Mesenchymal stem cell (in vitro differentiated cells and primary cell): Measurements from ENCODE around the gene RGMB. TPM values are rescaled to one million over a fixed set of nuclear protein-coding genes. Genes with fewer than 3 reads are reported as not detected.

ENCODE experiments used
- DNase-seq: peaks from one replicate; pipeline ENCODE4 v3.0.0-alpha.2; 2013
- H2AFZ ChIP-seq: one replicate; pipeline ENCODE4 v1.6.1; 2013; ENCODE audit warnings: low read depth, mild to moderate bottlenecking, control low read depth, inconsistent platforms, low read length, moderate library complexity
- H2AK5ac ChIP-seq: 2 replicates; pipeline ENCODE4 v1.6.1; 2013; ENCODE audit warnings: low read length, moderate library complexity, mild to moderate bottlenecking, inconsistent platforms; ENCODE audit not compliant: severe bottlenecking
- H2BK120ac ChIP-seq: one replicate; pipeline ENCODE4 v1.6.1; 2013; ENCODE audit warnings: low read depth, mild to moderate bottlenecking, inconsistent platforms, low read length, moderate library complexity
- H2BK12ac ChIP-seq, 2 experiments: one replicate each; pipeline ENCODE4 v1.6.1; 2013; ENCODE audit warnings: inconsistent platforms in 2 of 2, low read length in 2 of 2, mild to moderate bottlenecking in 2 of 2, moderate library complexity in 2 of 2, control low read depth in 1 of 2
- H2BK15ac ChIP-seq: one replicate; pipeline ENCODE4 v1.6.1; 2013; ENCODE audit warnings: mild to moderate bottlenecking, low read depth, inconsistent platforms; ENCODE audit not compliant: poor library complexity, severe bottlenecking
- H2BK5ac ChIP-seq: 2 replicates; pipeline ENCODE4 v1.6.1; 2013; ENCODE audit warnings: low read depth, mild to moderate bottlenecking, low read length, control low read depth, inconsistent platforms; ENCODE audit not compliant: poor library complexity, severe bottlenecking
- H3K14ac ChIP-seq, 2 experiments: one replicate each; pipeline ENCODE4 v1.6.1; 2013; ENCODE audit warnings: inconsistent platforms in 2 of 2, low read length in 2 of 2, control low read depth in 1 of 2, mild to moderate bottlenecking in 1 of 2, moderate library complexity in 1 of 2
- H3K18ac ChIP-seq, 2 experiments: one replicate each; pipeline ENCODE4 v1.6.1; 2013; ENCODE audit warnings: inconsistent platforms in 2 of 2, low read length in 2 of 2, control low read depth in 1 of 2, low read depth in 1 of 2, mild to moderate bottlenecking in 1 of 2
- H3K23ac ChIP-seq, 2 experiments: one replicate each; pipeline ENCODE4 v1.6.1; 2013; ENCODE audit warnings: inconsistent platforms in 2 of 2, low read length in 2 of 2, mild to moderate bottlenecking in 2 of 2, moderate library complexity in 2 of 2, control low read depth in 1 of 2
- H3K27ac ChIP-seq: 2 replicates; pipeline ENCODE4 v1.5.1; 2013; ENCODE audit warnings: mild to moderate bottlenecking, moderate library complexity, low read length, control low read depth, inconsistent platforms; ENCODE audit not compliant: poor library complexity, severe bottlenecking
- H3K27me3 ChIP-seq, 2 experiments: 2 replicates each; pipeline versions ENCODE4 v1.6.1 to v1.7.0; 2013; ENCODE audit warnings: low read length in 2 of 2, mild to moderate bottlenecking in 2 of 2, moderate library complexity in 2 of 2, control low read depth in 1 of 2, inconsistent platforms in 1 of 2; ENCODE audit not compliant: control insufficient read depth in 1 of 2, insufficient read depth in 1 of 2
- H3K36me3 ChIP-seq, 2 experiments: 2 replicates each; pipeline versions ENCODE4 v1.6.1 to v1.7.0; 2013; ENCODE audit warnings: low read length in 2 of 2, control low read depth in 1 of 2, inconsistent platforms in 1 of 2, low read depth in 1 of 2, mild to moderate bottlenecking in 1 of 2; ENCODE audit not compliant: insufficient read depth in 2 of 2, control insufficient read depth in 1 of 2
- H3K4ac ChIP-seq, 2 experiments: one replicate each; pipeline ENCODE4 v1.6.1; 2013; ENCODE audit warnings: inconsistent platforms in 2 of 2, low read length in 2 of 2, mild to moderate bottlenecking in 2 of 2, moderate library complexity in 2 of 2, control low read depth in 1 of 2, low read depth in 1 of 2
- H3K4me1 ChIP-seq: 2 replicates; pipeline ENCODE4 v1.6.1; 2013; ENCODE audit warnings: low read depth, low read length, control low read depth; ENCODE audit not compliant: control insufficient read depth, insufficient read depth
- H3K4me2 ChIP-seq: 2 replicates; pipeline ENCODE4 v1.6.1; 2013; ENCODE audit warnings: low read length, mild to moderate bottlenecking, inconsistent platforms; ENCODE audit not compliant: poor library complexity, severe bottlenecking
- H3K4me3 ChIP-seq, 2 experiments: 2 replicates each; pipeline versions ENCODE4 v1.5.1 to v1.7.0; 2013; ENCODE audit warnings: low read length in 2 of 2, mild to moderate bottlenecking in 2 of 2, control low read depth in 1 of 2, low read depth in 1 of 2; ENCODE audit not compliant: insufficient read depth in 1 of 2
- H3K79me1 ChIP-seq: replicated peaks from 2 replicates; pipeline ENCODE4 v1.6.1; 2013; ENCODE audit warnings: mild to moderate bottlenecking, control low read depth, low read length, inconsistent platforms; ENCODE audit not compliant: poor library complexity, severe bottlenecking
- H3K9ac ChIP-seq: 2 replicates; pipeline ENCODE4 v1.7.0; 2013; ENCODE audit warnings: mild to moderate bottlenecking, low read length, moderate library complexity
- H3K9me3 ChIP-seq: 2 replicates; pipeline ENCODE4 v1.7.0; 2013; ENCODE audit warnings: mild to moderate bottlenecking, low read length; ENCODE audit not compliant: control insufficient read depth
- H4K8ac ChIP-seq: one replicate; pipeline ENCODE4 v1.6.1; 2013; ENCODE audit warnings: inconsistent platforms, mild to moderate bottlenecking, low read length, moderate library complexity
- H4K91ac ChIP-seq: one replicate; pipeline ENCODE4 v1.6.1; 2013; ENCODE audit warnings: mild to moderate bottlenecking, low read length, inconsistent platforms
- WGBS: methylation state at CpG from one replicate; pipeline ENCODE4 v1.1.7; 2013; ENCODE audit warnings: mixed read lengths; 5-methylcytosine and 5-hydroxymethylcytosine counted together
- polyA plus RNA-seq, 2 experiments: library from polyadenylated mRNA; stranded (reverse); fragments of 200-250 nt; gene quantifications; one replicate each; pipeline ENCODE4 v1.2.3, GENCODE V29; 2013

Gene RGMB
- polyA plus RNA-seq (2013, experiment 1 of 2), result 15.4 TPM
- polyA plus RNA-seq (2013, experiment 2 of 2), result 15.8 TPM

GRCh38 chr5:98773464-98774191, at the start of gene RGMB:
Gene RGMB, plus strand, starts transcription at chr5:98773663. Its CDS starts 408 bp downstream, at chr5:98774071.
- peak within 1 kb of the TSS in 1 of 2 experiments; percentile 96 for H2BK12ac ChIP-seq
- peak within 1 kb of the TSS; percentile 88 for H4K91ac ChIP-seq
- H4K8ac ChIP-seq, result peak within 1 kb of the TSS; percentile 90
- peak; percentile 99 for DNase-seq
- H3K9me3 ChIP-seq, result no peaks in the 10 kb centered on the region
- peaks cover 11 to 58% of the 10 kb centered on the region in 2 experiments for H3K36me3 ChIP-seq
- H3K23ac ChIP-seq, result peak within 1 kb of the TSS in 1 of 2 experiments; percentile 99
- peak within 1 kb of the TSS; percentile 88 for H2BK120ac ChIP-seq
- peak within 1 kb of the TSS in 1 of 2 experiments; percentile 97 for H3K14ac ChIP-seq
- H2BK5ac ChIP-seq, result peak within 1 kb of the TSS; percentile 31
- WGBS, result 1% methylated on average over 79 of the region's 84 CpGs
- H3K4me2 ChIP-seq, result peak within 1 kb of the TSS; percentile 84
- peaks cover 1% of the 10 kb centered on the region for H3K4me1 ChIP-seq
- peak within 1 kb of the TSS; percentile 91 for H2BK15ac ChIP-seq
- H3K4me3 ChIP-seq, result peak within 1 kb of the TSS; percentile 87 to 94
- peak within 1 kb of the TSS; percentile 94 for H3K27ac ChIP-seq
- H3K27me3 ChIP-seq, result no peaks in the 10 kb centered on the region
- H3K79me1 ChIP-seq, result no peaks in the 10 kb centered on the region
- peak within 1 kb of the TSS in 1 of 2 experiments; percentile 92 for H3K4ac ChIP-seq
- no peak within 1 kb of the TSS for H2AK5ac ChIP-seq
- H3K18ac ChIP-seq, result peak within 1 kb of the TSS; percentile 99
- peak within 1 kb of the TSS; percentile 95 for H3K9ac ChIP-seq
- H2AFZ ChIP-seq, result peak within 1 kb of the TSS; percentile 76

- Histone ChIP-seq H3K14ac (no peak overlapping the region), H3K9me3 (no peaks in the 10 kb centered on the region), H3K27ac (no peak overlapping the region), H3K27me3 (no peaks in the 10 kb centered on the region), H3K9ac (no peak overlapping the region), H2BK120ac (no peak overlapping the region), H4K91ac (no peak overlapping the region), H3K4me1 (no peaks in the 10 kb centered on the region), H2BK5ac (no peak overlapping the region), H2BK15ac (no peak overlapping the region), H3K23ac (no peak overlapping the region), H2AFZ (no peak overlapping the region), H3K18ac (no peak overlapping the region), H4K8ac (no peak overlapping the region), H3K36me3 (no peaks in the 10 kb centered on the region), H3K79me1 (no peaks in the 10 kb centered on the region), H3K4ac (no peak overlapping the region), H2BK12ac (no peak overlapping the region), H3K4me3 (no peak overlapping the region), H2AK5ac (no peak overlapping the region), H3K4me2 (no peak overlapping the region)
- no CpG with 5 or more reads among the region's 2 CpGs for WGBS
- DNase-seq, result no peak
Measured at GRCh38 chr5:98726258-98726657, 47.2 kb upstream of the RGMB start.

GRCh38 chr5:98727686-98728085, 45.8 kb upstream of the RGMB start:
- Histone ChIP-seq H2BK5ac (no peak overlapping the region), H4K8ac (no peak overlapping the region), H3K27me3 (no peaks in the 10 kb centered on the region), H3K27ac (no peak overlapping the region), H3K4me2 (no peak overlapping the region), H2AK5ac (no peak overlapping the region), H3K4me1 (no peaks in the 10 kb centered on the region), H3K4ac (no peak overlapping the region), H2BK12ac (no peak overlapping the region), H2BK120ac (no peak overlapping the region), H3K18ac (no peak overlapping the region), H3K9ac (no peak overlapping the region), H3K14ac (no peak overlapping the region), H3K9me3 (no peaks in the 10 kb centered on the region), H3K23ac (no peak overlapping the region), H2BK15ac (no peak overlapping the region), H3K79me1 (no peaks in the 10 kb centered on the region), H4K91ac (no peak overlapping the region), H3K36me3 (no peaks in the 10 kb centered on the region), H2AFZ (no peak overlapping the region), H3K4me3 (no peak overlapping the region)
- WGBS, result 93% methylated on average over 3 of the region's 5 CpGs
- no peak for DNase-seq

GRCh38 chr5:98734646-98735045, 38.8 kb upstream of the RGMB start:
- H2BK12ac ChIP-seq, result no peak overlapping the region
- H4K8ac ChIP-seq, result no peak overlapping the region
- no peak overlapping the region for H4K91ac ChIP-seq
- no peak overlapping the region for H3K9ac ChIP-seq
- H2BK120ac ChIP-seq, result no peak overlapping the region
- H2BK5ac ChIP-seq, result no peak overlapping the region
- H3K79me1 ChIP-seq, result no peaks in the 10 kb centered on the region
- H3K4ac ChIP-seq, result no peak overlapping the region
- no peak for DNase-seq
- H3K18ac ChIP-seq, result no peak overlapping the region
- no peak overlapping the region for H3K27ac ChIP-seq
- H3K23ac ChIP-seq, result no peak overlapping the region
- no peaks in the 10 kb centered on the region for H3K36me3 ChIP-seq
- no peak overlapping the region for H3K14ac ChIP-seq
- H2BK15ac ChIP-seq, result no peak overlapping the region
- H3K4me1 ChIP-seq, result no peaks in the 10 kb centered on the region
- no peak overlapping the region for H3K4me2 ChIP-seq
- no peak overlapping the region for H2AK5ac ChIP-seq
- no peak overlapping the region for H2AFZ ChIP-seq
- no peaks in the 10 kb centered on the region for H3K27me3 ChIP-seq
- H3K9me3 ChIP-seq, result peaks cover 10% of the 10 kb centered on the region
- no peak overlapping the region for H3K4me3 ChIP-seq
